CD8-positive, alpha-beta memory T cell (primary cell): ENCODE data around the gene SYTL3. TPM values are rescaled to one million over a fixed set of nuclear protein-coding genes. Genes with fewer than 3 reads are reported as not detected.
A peak's percentile ranks its signal among the peaks of the same experiment; 100 is the strongest.

ENCODE experiments used
- CTCF ChIA-PET: fragments of 350-600 bp; sonication (Branson Sonifier 250); formaldehyde crosslinking; loops from one replicate; lab custom pipeline; 2021; ENCODE audit warnings: antibody characterized with exemption; lab: Charles Lee
- POLR2A ChIA-PET: fragments of 350-600 bp; sonication (Branson Sonifier 250); formaldehyde crosslinking; loops from one replicate; lab custom pipeline; 2021; ENCODE audit warnings: antibody characterized with exemption; lab: Charles Lee
- DNase-seq, 5 donors: peaks; one replicate each; pipeline versions ENCODE4 v3.0.0 to v3.0.0-alpha.2; 2020 to 2022; ENCODE audit warnings: mixed read lengths in 1 of 5
- H3K27ac ChIP-seq: one replicate; pipeline ENCODE4 v1.7.0; 2013; ENCODE audit warnings: low read depth, mild to moderate bottlenecking, low read length, moderate library complexity
- H3K27me3 ChIP-seq: 2 replicates; pipeline ENCODE4 v1.7.0; 2013; ENCODE audit warnings: low read length, mild to moderate bottlenecking; ENCODE audit not compliant: insufficient read depth, poor library complexity, severe bottlenecking
- H3K36me3 ChIP-seq: 2 replicates; pipeline ENCODE4 v1.7.0; 2013; ENCODE audit warnings: mild to moderate bottlenecking, low read length, moderate library complexity; ENCODE audit not compliant: insufficient read depth
- H3K4me1 ChIP-seq: 2 replicates; pipeline ENCODE4 v1.7.0; 2013; ENCODE audit warnings: mild to moderate bottlenecking, low read length, moderate library complexity; ENCODE audit not compliant: insufficient read depth
- H3K4me3 ChIP-seq: 2 replicates; pipeline ENCODE4 v1.7.0; 2013; ENCODE audit warnings: mild to moderate bottlenecking, low read length
- H3K9me3 ChIP-seq: 2 replicates; pipeline ENCODE4 v1.7.0; 2013; ENCODE audit warnings: mild to moderate bottlenecking, low read length
- H3K27ac Mint-ChIP-seq, 8 donors: one replicate each; pipeline ENCODE4 v1.8.0; 2020 to 2021; ENCODE audit warnings: mixed read lengths in 8 of 8, mild to moderate bottlenecking in 6 of 8, inconsistent platforms in 3 of 8, moderate library complexity in 3 of 8
- H3K27me3 Mint-ChIP-seq, 2 donors: one replicate each; pipeline ENCODE4 v1.8.0; 2020 to 2021; ENCODE audit warnings: mixed read lengths in 2 of 2, mild to moderate bottlenecking in 1 of 2, moderate library complexity in 1 of 2
- H3K36me3 Mint-ChIP-seq, 3 donors: one replicate each; pipeline ENCODE4 v1.8.0; 2020 to 2021; ENCODE audit warnings: mixed read lengths in 3 of 3, inconsistent platforms in 1 of 3, mild to moderate bottlenecking in 1 of 3
- H3K4me1 Mint-ChIP-seq, 3 donors: one replicate each; pipeline ENCODE4 v1.8.0; 2020 to 2021; ENCODE audit warnings: mixed read lengths in 3 of 3, inconsistent platforms in 1 of 3, mild to moderate bottlenecking in 1 of 3
- H3K4me3 Mint-ChIP-seq, 7 donors: one replicate each; pipeline ENCODE4 v1.8.0; 2020 to 2021; ENCODE audit warnings: mixed read lengths in 7 of 7, mild to moderate bottlenecking in 6 of 7, moderate library complexity in 4 of 7, inconsistent platforms in 2 of 7
- H3K9me3 Mint-ChIP-seq, 5 donors: one replicate each; pipeline ENCODE4 v1.8.0; 2020 to 2022; ENCODE audit warnings: mixed read lengths in 5 of 5, mild to moderate bottlenecking in 3 of 5, moderate library complexity in 2 of 5, inconsistent platforms in 1 of 5
- polyA plus RNA-seq: library from polyadenylated mRNA; unstranded; fragments of 300-500 nt; fragmentation: Illumina TruSeq; gene quantifications from one replicate; pipeline ENCODE4 v1.2.3, GENCODE V29; 2021
- total RNA-seq, 2 experiments: library from RNA; stranded (reverse); gene quantifications; one replicate each; pipeline ENCODE4 v1.2.3, GENCODE V29; 2021

The SYTL3 gene
- total and polyA plus RNA-seq, 3 experiments from 2014 or later = 19.5 to 102 (median 96.6) TPM

DNA sequence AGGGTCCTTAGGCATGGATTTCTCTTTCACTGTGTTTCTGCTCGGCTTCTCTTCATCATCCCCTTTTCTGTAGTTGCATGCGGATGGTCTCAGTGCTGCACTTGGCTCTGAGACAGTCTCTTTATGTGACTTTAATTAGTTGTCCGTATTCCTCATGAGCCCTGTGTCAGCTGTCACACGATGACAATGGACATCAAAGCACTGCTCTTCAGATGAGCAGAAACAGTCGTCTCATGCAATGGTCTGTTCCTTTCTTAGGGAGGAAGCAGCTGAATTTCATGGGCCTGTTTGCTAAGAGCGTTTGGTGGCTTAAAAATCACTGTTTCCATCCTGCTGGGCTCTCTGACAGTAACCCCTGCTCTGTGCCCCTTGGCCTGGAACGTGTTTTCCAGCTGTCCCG, 64.9 kb downstream of the SYTL3 start:
- peaks cover 5 to 76% (median 19%) of the 10 kb centered on the region in 3 donors for H3K36me3 Mint-ChIP-seq
- H3K27me3 ChIP-seq = no peaks in the 10 kb centered on the region
- no peak for DNase-seq
- no peak overlapping the region for H3K4me3 Mint-ChIP-seq
- POLR2A ChIA-PET = no interaction called here
- no peak overlapping the region for H3K27ac ChIP-seq
- CTCF ChIA-PET = interaction anchor here (1.6 kb wide), 1 partner anchor 11 kb away, joined by 7 read pairs; no protein-coding TSS in a partner anchor
- no peaks in the 10 kb centered on the region for H3K9me3 Mint-ChIP-seq
- H3K36me3 ChIP-seq = peaks cover 9% of the 10 kb centered on the region
- peak overlapping the region in 7 of 8 donors; percentile 43 to 91 (median 64) for H3K27ac Mint-ChIP-seq
- peaks cover 0 to 2% of the 10 kb centered on the region in 2 donors for H3K27me3 Mint-ChIP-seq
- H3K4me1 Mint-ChIP-seq = peaks cover 51 to 69% (median 60%) of the 10 kb centered on the region in 3 donors
- no peaks in the 10 kb centered on the region for H3K9me3 ChIP-seq
- H3K4me1 ChIP-seq = peaks cover 38% of the 10 kb centered on the region
- H3K4me3 ChIP-seq = no peak overlapping the region

DNA sequence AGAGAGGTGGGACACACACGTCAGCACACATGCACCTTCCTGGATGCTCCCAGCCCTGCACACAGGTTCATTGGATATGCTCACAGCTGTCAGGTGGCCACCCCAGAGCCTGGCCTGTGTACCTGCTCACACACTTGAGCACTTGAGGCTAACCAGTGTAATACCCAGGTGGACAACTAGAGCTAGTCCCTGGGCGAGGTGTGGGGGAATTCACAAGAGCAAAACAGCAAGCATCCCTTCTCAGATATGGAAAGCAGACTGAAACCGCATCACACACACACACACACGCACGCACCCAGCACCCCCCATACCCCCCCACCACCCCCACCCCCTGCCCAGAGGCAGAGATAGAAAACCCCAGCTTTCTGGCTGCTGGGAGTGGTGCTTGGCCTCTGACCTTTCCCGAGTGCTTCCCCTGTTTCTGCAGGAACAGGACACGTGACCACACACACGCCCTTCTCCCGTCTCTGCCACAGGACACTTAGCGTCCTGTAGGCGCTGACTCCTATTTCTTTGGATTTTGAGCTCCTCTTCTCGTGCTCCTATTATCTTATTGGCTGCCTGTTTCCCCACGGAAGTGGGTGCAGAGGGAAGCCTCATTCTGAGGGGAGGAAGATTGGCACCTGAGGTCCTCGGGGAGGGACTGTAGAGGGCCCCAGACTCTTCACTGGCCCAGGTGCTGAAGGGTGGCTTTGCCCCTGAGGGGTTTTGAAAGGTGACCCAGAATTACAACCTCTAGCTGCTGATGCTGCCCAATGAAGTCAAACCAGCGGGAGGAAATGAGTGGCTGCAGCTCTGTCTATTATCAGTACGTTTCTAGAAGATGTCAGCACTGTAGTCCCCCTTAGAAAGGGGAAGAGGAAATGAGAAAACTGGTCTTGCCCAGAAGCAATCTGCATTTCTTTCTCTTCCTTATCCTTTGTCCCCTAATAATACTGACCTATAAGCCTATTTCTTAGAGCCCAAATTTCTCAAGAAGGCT, 65.8 kb downstream of the SYTL3 start:
- Histone ChIP-seq H3K9me3 (no peaks in the 10 kb centered on the region), H3K36me3 (peaks cover 9% of the 10 kb centered on the region), H3K27me3 (no peaks in the 10 kb centered on the region), H3K27ac (peak overlapping the region; percentile 18), H3K4me1 (peaks cover 47% of the 10 kb centered on the region), H3K4me3 (peak overlapping the region; percentile 17)
- peaks cover 5 to 68% (median 13%) of the 10 kb centered on the region in 3 donors for H3K36me3 Mint-ChIP-seq
- H3K9me3 Mint-ChIP-seq = no peaks in the 10 kb centered on the region
- POLR2A ChIA-PET = no interaction called here
- H3K27me3 Mint-ChIP-seq = peaks cover 0 to 2% of the 10 kb centered on the region in 2 donors
- H3K27ac Mint-ChIP-seq = peak overlapping the region; percentile 74 to 97 (median 90)
- CTCF ChIA-PET = interaction anchor here (0.8 to 1.6 kb wide), 5 partner anchors 9 to 494 kb away, joined by 3 to 7 read pairs (median 4); no protein-coding TSS in a partner anchor
- peaks cover 57 to 77% (median 67%) of the 10 kb centered on the region in 3 donors for H3K4me1 Mint-ChIP-seq
- no peak for DNase-seq
- peak overlapping the region in 4 of 7 donors; percentile 16 to 70 (median 66) for H3K4me3 Mint-ChIP-seq

DNA sequence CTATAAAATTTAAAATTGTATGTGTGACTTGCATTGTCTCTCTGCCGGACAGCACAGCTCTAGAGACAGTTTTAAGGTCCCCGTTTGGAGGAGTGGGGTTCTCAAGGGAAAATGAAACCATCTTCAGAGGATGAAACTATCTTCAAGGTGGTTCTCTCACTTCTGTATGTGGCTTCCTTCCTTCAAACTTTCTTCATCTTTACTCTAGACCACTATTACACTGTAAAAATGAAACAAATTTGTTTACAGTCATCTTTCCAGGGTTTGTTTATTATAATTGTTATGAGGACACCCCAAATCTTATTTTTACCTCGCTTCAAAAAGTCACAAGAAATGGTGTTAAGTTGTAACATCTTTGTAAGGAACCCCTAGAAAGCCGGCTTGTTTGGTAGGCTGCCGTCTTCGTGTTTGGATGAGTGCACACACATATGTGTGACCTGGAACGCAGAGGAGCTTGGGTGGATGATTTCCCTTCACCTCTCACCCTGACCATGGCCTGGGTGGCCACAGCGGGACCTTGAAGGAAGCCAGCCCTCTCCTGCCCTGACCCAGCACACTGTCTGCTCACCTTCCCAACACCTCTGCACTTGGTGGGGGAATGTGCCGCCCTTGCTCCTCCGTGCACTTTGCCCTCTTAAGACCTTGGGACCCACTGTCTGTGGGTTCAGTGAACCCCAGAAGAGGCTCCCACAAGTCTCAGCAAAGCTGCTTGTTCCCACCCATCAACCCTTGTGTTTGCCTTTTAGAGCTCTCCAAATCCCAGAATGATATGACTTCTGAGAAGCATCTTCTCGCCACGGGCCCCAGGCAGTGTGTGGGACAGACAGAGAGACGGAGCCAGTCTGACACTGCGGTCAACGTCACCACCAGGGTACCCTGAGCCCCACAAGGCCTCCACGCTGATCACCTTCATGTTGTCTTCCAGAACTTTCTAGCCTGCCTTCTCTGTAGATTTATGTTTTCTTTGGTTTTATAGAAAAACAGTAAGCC, 67.8 kb downstream of the SYTL3 start:
- no peaks in the 10 kb centered on the region for H3K9me3 Mint-ChIP-seq
- peaks cover 0 to 2% of the 10 kb centered on the region in 2 donors for H3K27me3 Mint-ChIP-seq
- H3K36me3 Mint-ChIP-seq = peaks cover 0 to 54% (median 10%) of the 10 kb centered on the region in 3 donors
- Histone ChIP-seq H3K4me1 (peaks cover 65% of the 10 kb centered on the region), H3K27me3 (no peaks in the 10 kb centered on the region), H3K36me3 (peaks cover 9% of the 10 kb centered on the region), H3K4me3 (peak overlapping the region; percentile 35), H3K9me3 (no peaks in the 10 kb centered on the region), H3K27ac (peak overlapping the region; percentile 57)
- H3K27ac Mint-ChIP-seq = peak overlapping the region; percentile 90 to 99 (median 98)
- peak overlapping the region; percentile 75 to 88 (median 79) for H3K4me3 Mint-ChIP-seq
- peak in 4 of 5 donors; percentile 14 to 62 (median 26) for DNase-seq
- POLR2A ChIA-PET = interaction anchor here (0.5 to 1.0 kb wide), 2 partner anchors 26 to 152 kb away, joined by 4 read pairs; no protein-coding TSS in a partner anchor
- CTCF ChIA-PET = interaction anchor here (0.8 to 3.4 kb wide), 6 partner anchors 11 to 146 kb away, joined by 3 to 16 read pairs (median 4); no protein-coding TSS in a partner anchor
- peaks cover 71 to 91% (median 84%) of the 10 kb centered on the region in 3 donors for H3K4me1 Mint-ChIP-seq

DNA sequence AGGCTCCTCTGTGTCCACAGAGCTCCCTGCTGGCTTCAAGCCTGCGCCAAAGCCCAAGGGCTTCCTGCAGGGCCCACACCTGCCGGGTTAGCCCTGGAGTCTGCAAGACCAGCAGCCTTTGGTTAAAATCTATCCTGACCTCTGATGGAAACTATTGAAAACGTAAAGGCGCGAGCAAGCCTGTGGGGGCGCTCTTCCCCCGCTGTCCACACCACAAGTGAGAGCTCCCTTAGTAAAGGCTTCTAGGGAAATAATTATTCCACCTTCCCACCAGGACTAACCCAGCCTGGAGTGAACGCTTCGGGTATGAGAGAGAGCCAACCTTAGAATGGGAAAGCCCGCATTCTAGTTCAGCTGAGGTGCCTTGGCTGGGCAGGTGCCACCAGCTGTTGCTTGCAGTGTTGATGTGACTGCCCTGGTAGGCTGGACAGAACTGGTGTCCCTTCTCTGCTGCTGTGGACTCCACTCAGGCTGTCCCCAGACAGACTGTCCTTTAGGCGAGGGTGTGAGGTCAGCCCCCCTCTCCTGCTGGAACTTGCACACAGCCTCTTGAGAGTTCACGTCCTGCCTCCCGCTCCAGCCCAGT, 68.7 kb downstream of the SYTL3 start:
- peak overlapping the region; percentile 57 for H3K27ac ChIP-seq
- no peaks in the 10 kb centered on the region for H3K9me3 Mint-ChIP-seq
- peak overlapping the region; percentile 55 to 88 (median 79) for H3K4me3 Mint-ChIP-seq
- DNase-seq = no peak
- ChIA-PET POLR2A (interaction anchor here (0.5 to 1.0 kb wide), 2 partner anchors 27 to 151 kb away, joined by 4 read pairs; no protein-coding TSS in a partner anchor), CTCF (interaction anchor here (0.5 to 3.4 kb wide), 6 partner anchors 9 to 145 kb away, joined by 3 to 16 read pairs (median 4); no protein-coding TSS in a partner anchor)
- peak overlapping the region; percentile 90 to 99 (median 98) for H3K27ac Mint-ChIP-seq
- H3K36me3 ChIP-seq = peaks cover 9% of the 10 kb centered on the region
- H3K9me3 ChIP-seq = no peaks in the 10 kb centered on the region
- peaks cover 65% of the 10 kb centered on the region for H3K4me1 ChIP-seq
- H3K27me3 Mint-ChIP-seq = no peaks in the 10 kb centered on the region
- peaks cover 67 to 84% (median 78%) of the 10 kb centered on the region in 3 donors for H3K4me1 Mint-ChIP-seq
- no peak overlapping the region for H3K4me3 ChIP-seq
- peaks cover 0 to 49% (median 8%) of the 10 kb centered on the region in 3 donors for H3K36me3 Mint-ChIP-seq
- no peaks in the 10 kb centered on the region for H3K27me3 ChIP-seq

DNA sequence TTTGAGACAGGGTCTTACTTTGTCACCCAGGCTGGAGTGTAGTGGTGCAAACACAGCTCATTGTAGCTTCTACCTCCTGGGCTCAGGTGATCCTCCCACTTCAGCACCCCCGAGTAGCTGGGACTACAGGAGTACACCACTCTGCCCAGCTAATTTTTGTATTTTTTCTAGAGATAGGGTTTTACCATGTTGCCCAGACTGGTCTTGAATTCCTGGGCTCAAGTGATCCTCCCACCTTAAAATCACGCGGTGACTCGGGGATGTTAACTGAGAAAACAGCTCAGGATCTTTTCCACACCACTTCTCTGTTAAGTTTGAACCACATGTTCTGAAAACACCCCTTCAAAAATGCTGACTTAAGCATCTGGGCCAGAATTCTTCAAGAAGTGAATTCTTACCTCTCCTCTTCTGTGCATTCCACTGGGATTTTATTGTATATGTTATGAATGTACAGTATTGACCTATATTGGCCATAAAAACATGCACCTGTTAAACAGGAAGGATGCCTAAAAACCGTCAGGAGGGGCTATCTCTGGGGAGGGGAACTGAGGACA, 72.4 kb downstream of the SYTL3 start:
- peaks cover 18 to 55% (median 21%) of the 10 kb centered on the region in 3 donors for H3K36me3 Mint-ChIP-seq
- ChIA-PET POLR2A (interaction anchor here (0.7 to 1.1 kb wide), 3 partner anchors 40 to 147 kb away, joined by 3 to 6 read pairs (median 3); no protein-coding TSS in a partner anchor), CTCF (interaction anchor here (0.6 to 1.8 kb wide), 4 partner anchors 15 to 67 kb away, joined by 3 to 7 read pairs (median 4); no protein-coding TSS in a partner anchor)
- H3K4me1 Mint-ChIP-seq = peaks cover 49 to 59% (median 56%) of the 10 kb centered on the region in 3 donors
- peak overlapping the region in 4 of 8 donors; percentile 5 to 92 (median 47) for H3K27ac Mint-ChIP-seq
- H3K4me3 ChIP-seq = no peak overlapping the region
- H3K27me3 ChIP-seq = no peaks in the 10 kb centered on the region
- H3K9me3 ChIP-seq = no peaks in the 10 kb centered on the region
- no peaks in the 10 kb centered on the region for H3K27me3 Mint-ChIP-seq
- H3K36me3 ChIP-seq = peaks cover 8% of the 10 kb centered on the region
- no peak overlapping the region for H3K27ac ChIP-seq
- no peak for DNase-seq
- peaks cover 51% of the 10 kb centered on the region for H3K4me1 ChIP-seq
- no peaks in the 10 kb centered on the region for H3K9me3 Mint-ChIP-seq
- peak overlapping the region in 4 of 7 donors; percentile 20 to 54 (median 30) for H3K4me3 Mint-ChIP-seq

DNA sequence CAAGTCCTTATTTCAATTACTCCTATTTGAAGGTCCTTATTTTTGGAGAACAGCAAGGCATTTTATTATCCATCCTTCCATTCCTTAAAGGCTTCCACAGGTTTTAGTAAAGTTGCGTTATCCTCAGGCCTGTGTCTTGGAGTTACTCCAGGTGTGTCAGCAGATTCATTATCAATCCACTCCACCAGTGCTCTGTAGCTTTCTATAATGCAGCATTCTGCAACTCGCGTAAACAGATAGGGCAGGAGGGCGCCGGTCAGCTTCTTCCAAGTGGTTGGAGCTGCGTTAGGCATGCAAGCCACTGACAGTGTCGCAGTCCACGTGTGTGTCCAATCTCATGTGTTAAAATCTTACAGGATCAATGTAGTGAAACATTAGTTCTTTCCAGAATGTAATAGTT, 75.8 kb downstream of the SYTL3 start:
- H3K36me3 Mint-ChIP-seq = peaks cover 31 to 57% (median 34%) of the 10 kb centered on the region in 3 donors
- H3K27ac ChIP-seq = no peak overlapping the region
- peaks cover 15% of the 10 kb centered on the region for H3K36me3 ChIP-seq
- no peaks in the 10 kb centered on the region for H3K27me3 ChIP-seq
- H3K9me3 ChIP-seq = no peaks in the 10 kb centered on the region
- ChIA-PET POLR2A (no interaction called here), CTCF (no interaction called here)
- peaks cover 16% of the 10 kb centered on the region for H3K4me1 ChIP-seq
- no peaks in the 10 kb centered on the region for H3K9me3 Mint-ChIP-seq
- no peak overlapping the region for H3K4me3 ChIP-seq
- no peak for DNase-seq
- H3K27ac Mint-ChIP-seq = peak overlapping the region in 2 of 8 donors; percentile 8 to 51
- H3K27me3 Mint-ChIP-seq = no peaks in the 10 kb centered on the region
- H3K4me1 Mint-ChIP-seq = peaks cover 18 to 26% (median 22%) of the 10 kb centered on the region in 3 donors
- no peak overlapping the region for H3K4me3 Mint-ChIP-seq
